Epithelial cell of prostate (primary cell): ENCODE results near the gene PDK4.
"Not testable (repeated sequence)": the region's sequence is repeated elsewhere in the genome, so short reads cannot be mapped to it uniquely, and the experiment has no call there.

Source experiments
- DNase-seq: peaks from one replicate; pipeline ENCODE4 v3.0.0-alpha.2; 2011; ENCODE audit warnings: low read depth, low spot score
- H3K27ac ChIP-seq: fragments of 450-650 bp; 2 replicates; pipeline ENCODE4 v1.5.1; 2017; ENCODE audit warnings: mild to moderate bottlenecking

The PDK4 gene

DNA sequence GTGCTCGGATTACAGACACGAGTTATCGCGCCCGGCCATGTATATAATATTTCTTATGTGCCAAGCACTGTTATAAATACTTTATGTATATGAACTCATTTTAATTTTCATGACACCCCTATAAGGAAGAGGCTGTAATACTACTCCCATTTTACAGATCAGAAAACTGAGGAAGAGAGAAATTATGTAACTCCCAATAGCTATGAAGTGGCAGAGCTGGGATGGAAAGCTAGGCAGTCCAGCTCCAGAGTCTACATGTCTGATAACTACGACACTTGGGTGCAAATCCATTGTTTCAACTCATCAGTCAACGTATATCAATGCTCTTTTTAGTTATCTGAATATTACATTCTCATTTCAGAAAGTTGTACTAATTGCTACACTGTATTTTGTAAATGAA lies 17.0 kb downstream of the PDK4 start:
- no peak overlapping the region for H3K27ac ChIP-seq
- no peak for DNase-seq

DNA sequence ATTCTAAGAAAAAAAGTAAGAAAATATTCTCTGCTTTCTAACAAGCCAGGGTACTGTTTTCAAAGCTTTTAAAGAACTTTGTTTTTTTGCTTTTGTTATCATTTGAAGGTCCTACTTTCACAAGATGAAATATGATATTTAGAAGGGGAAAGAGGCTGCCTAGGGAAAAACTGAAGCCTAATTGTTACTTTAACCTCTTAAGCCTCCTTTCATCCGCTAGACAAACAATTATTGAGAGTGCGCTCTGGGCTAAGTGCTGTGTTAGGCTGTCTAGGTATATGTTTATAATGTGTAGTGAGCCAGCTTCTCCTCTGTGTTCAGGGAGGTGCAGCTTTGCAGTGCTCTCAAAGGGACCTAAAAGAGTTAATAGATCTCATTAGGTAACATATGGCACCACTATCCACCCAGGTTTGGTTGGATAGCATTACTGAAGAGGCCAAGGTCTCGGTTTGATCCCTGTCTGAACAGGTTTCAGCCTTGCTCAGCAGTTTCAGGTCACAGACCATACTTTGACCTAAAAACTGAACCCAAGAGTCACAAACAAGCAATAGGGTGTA lies 17.9 kb downstream of the PDK4 start:
- no peak for DNase-seq

DNA sequence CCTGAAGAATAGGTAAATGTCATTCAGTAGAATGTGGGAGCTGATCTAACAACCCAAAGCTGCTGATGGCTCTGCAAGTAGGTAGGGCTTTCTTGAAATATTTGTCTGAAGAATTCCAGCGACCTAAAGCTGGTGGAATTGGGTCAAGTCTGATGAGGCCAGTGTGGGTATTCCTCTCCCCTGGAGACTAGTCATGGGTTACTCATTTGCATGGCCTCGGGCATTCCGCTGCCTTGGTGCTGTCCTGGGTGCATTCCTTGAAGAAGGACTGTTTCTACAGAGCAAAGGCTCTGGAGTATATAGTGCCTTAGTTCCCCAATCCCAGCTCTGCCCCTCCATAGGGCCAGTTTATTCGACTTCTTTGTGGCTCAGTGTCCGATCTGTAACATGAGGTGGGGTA lies 19.2 kb downstream of the PDK4 start:
- DNase-seq = no peak
- no peak overlapping the region for H3K27ac ChIP-seq

More for the DNA sequence above, 17.9 kb downstream of the PDK4 start:
- H3K27ac ChIP-seq = no peak overlapping the region

DNA sequence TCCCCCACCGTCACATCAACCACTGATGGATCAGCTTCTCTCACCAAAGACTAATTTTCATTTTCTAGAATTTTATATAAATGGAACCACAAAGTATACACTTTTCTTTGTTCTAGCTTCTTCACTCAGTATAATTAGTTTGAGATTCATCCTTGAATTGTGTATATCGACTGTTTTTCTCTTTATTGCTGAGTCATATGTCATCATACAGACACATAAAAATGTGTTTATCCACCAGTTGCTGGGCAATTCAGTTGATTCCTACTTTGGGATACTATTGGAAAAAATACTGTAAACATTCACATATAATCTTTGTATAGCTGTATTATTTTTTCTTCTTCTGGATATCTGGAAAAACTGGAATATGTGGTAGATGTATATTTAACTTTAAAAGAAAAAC lies 26.6 kb downstream of the PDK4 start:
- no peak for DNase-seq

DNA sequence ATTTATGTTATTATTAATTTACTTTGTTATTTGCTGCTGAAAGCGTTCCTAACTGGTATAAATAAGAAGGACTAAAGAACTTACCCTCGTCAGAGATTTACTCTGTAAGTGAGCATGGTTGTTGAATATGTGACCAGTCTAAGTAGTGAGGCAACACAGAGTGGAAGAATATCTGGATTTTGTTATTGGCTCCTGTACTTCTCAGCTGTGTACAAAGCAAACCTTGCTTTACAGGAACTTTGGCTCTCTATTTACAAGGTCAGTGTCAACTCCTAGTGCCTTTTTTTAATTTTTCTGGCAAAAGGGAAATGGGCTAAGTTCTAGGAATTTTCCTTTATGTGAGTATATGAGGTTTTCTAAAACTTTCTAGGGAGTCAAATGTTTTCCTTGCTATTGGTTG lies 35.6 kb downstream of the PDK4 start:
- no peak for DNase-seq
- no peak overlapping the region for H3K27ac ChIP-seq

More for the DNA sequence above, 26.6 kb downstream of the PDK4 start:
- H3K27ac ChIP-seq = no peak overlapping the region

DNA sequence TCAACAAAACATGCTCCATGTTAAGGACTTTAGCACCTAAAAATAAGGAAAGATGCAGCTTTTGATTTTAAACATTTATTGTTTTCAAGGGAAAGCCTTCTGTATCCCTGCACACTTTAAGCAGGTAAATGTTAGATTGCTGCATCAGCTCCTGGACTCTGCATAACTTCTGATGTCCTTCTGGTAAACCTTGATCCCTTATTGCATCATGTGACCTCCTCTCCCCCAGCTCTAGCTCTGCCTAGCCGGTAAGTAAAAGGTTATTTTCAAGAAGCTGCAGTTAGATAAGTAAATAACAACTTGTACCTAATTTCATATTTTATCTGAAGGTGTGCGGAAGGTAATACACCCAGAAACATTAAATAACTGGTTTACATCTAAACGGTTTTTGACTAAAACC lies 37.5 kb downstream of the PDK4 start:
- H3K27ac ChIP-seq = no peak overlapping the region
- no peak for DNase-seq

DNA sequence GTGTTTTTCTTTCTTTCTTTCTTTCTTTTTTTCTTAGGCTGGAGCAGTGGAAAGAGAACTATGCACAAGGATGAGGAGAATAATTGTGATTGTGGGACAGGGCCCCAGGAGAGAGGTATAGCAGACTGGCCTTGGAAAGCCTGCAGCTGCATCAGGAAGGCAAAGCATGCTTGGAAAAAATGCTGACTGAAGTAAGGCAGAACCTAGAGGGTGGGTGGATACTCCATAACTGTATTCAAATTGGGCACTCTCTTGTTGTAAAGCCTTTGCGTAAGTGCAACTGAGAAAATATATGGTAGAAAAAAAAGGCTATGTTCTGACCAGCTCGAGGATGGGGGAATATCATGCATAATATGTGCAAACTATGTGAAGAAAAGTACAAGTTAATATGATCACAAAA lies 39.5 kb downstream of the PDK4 start:
- DNase-seq = no peak
- H3K27ac ChIP-seq = no peak overlapping the region

DNA sequence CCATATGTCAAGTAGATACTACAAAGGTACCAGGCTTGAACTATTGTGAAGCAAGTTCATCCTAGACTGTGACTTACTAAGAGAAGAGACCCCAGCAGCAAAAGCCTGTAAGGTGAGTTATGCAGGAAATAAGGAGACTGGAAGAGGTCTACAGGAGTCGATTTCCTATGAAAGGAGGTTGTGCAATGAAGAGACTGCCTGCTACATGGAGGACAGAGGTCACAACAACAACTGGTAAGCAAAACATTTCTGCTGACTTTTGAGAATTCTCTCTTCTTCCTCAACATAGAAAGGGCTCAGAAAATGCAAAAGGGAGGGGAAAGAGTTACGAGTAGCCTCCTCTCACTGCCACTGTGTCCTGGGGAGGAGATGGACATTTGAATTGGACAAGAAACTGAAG lies 42.4 kb downstream of the PDK4 start:
- no peak for DNase-seq
- H3K27ac ChIP-seq = no peak overlapping the region

DNA sequence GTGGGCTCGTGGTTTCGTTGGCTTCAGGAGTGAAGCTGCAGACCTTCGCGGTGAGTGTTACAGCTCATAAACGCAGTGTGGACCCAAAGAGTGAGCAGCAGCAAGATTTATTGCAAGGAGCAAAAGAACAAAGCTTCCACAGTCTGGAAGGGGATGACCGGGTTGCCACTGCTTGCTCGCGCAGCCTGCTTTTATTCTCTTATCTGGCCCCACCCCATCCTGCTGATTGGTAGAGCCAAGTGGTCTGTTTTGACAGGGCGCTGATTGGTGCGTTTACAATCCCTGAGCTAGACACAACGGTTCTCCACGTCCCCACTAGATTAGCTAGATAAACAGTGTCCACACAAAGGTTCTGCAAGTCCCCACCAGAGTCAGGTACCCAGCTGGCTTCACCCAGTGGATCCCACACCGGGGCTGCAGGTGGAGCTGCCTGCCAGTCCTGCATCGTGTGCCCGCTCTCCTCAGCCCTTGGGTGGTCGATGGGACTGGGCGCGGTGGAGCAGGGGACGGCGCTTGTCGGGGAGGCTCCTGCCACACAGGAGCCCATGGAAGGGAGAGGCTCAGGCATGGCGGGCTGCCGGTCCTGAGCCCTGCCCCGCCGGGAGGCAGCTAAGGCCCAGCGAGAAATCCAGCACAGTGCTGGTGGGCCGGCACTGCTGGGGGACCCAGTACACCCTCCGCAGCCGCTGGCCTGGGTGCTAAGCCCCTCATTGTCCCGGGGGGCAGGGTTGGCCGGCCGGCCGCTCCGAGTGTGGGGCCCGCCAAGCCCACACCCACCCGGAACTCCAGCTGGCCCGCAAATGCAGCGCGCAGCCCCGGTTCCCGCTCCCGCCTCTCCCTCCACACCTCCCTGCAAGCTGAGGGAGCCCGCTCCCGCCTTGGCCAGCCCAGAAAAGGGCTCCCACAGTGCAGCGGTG lies 44.0 kb downstream of the PDK4 start:
- not testable (repeated sequence) for H3K27ac ChIP-seq, DNase-seq

DNA sequence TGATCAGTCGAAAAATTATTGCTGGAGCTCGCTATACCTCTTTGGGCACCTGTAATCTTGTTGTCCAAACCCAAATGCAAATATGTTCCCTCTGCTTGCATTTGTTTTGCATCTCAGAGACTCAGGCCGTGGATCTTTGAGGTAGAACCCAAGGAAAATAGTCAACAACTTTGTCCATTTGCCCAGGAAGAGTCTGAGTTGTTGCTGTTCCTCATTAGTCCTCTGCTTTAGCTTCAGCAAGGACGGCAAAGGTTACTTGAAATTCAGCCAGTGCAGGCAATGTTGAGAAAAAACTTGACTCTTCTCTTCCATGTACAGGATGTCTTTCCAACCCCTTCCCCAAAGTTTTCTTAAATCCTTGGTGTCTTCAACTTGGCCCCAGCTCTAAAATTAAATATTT lies 45.8 kb downstream of the PDK4 start:
- H3K27ac ChIP-seq = peak overlapping the region; percentile 71
- no peak for DNase-seq

DNA sequence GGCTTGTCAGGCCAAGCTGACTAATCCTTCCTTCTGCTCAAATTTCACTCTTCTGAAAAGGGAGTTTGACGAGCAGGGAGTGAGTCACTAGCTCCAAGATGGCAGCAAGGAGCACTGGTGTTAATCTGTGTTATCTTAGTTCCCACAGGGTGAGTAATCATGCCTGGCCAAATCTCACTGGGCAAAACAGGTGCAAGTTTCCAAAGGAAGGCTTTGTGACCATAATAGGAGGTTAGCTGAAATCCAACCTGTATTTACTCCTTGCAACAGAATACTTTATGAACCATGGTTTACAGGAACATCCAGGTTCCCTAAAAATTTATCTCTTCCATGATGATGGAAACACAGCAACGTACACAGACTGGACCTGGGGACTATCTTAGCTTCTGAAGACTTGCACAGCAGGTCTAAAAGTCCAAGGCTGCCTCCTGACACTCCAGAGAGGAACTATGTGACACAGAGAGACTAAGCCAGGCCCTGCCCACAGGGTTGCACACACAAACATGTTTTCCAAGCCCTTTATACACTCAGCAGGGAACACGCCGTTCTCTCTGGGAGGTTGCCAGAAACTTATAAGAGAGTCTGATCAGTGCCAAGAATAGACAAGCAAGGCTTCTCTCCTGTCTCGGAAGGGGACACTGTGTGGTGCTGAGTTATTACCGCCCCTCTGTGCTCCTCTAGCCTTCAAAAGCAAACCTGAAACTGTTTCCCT lies 46.3 kb downstream of the PDK4 start:
- DNase-seq = peak; percentile 77
- peak overlapping the region; percentile 71 for H3K27ac ChIP-seq

DNA sequence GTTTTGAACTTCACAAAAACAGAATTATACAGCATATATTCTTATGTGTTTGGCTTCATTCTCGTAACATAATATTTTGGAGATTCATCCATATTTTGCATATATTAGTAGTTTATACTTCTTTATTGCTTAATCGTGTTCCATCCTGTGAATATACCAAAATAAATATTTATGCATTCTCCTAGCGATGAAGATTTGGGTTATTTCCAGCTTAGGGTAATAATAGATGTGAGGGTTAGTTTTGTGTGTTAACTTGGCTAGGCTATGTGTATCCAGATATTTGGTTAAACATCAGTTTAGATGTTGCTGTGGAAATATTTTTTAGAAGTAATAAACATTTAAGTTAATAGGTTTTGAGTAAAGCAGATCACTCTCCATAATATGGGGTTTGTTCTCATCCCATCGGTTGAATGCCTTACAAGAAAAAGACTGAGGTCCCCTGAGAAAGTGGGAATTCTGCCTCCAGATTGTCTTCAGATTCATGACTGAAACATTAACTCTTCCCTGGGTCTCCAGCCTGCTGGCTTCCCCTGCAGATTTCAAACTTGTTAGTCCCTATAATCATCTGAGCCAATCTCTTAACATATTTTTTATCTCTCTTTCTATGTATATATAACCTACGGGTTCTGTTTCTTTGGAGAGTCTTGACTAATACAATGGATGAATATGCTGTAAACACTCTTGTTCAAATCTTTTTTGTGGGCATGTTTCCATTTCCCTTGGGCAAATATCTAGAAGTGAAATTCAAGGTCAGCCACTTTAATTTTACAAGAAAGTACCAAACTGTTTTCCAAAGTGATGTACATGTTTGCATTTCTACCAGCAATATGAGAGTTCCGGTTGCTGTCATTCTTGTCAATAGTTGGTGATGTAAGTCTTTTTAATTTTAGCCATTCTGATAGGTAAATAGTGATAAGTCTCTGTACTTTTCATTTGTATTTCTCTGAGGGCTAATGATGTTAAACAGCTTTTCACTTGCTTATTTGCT lies 48.7 kb downstream of the PDK4 start:
- H3K27ac ChIP-seq = no peak overlapping the region
- DNase-seq = no peak

DNA sequence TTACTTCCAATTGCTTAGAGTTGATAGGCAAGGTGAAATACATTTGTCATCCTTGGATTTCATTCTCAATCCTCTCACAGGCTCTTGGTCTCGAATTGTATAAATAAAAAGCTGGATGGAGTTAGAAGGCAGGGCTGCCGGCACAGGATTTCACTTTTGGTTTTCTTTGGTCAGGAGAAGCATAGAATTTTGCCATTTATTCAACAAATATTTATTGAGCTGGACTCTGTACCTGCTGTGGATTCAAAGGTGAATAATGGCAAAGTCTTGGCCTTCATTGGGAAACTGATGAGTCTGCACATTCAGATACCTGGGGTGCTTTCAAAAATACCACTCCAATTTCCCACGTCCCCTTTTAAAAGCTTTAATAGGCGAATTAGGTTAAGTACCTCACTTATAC lies 49.7 kb downstream of the PDK4 start:
- H3K27ac ChIP-seq = no peak overlapping the region
- DNase-seq = no peak

DNA sequence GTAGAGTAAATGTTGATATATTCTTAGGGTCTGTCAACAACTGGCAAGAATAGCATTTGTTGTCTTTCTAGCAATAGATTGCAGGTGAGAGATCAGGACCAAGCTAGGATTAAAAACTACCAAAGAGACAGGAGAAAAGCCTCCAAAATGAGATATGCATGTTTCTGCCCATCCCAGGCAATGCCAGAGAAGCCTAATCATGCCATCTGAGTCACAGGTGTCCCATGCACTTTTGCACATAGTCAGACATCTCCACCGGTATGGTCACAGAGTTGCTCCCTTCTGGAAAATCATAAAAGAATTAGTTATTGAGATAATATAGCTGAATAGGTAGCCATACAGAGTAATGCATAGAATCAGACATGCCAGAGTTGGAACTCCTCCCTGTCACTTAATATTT lies 50.6 kb downstream of the PDK4 start:
- DNase-seq = no peak

DNA sequence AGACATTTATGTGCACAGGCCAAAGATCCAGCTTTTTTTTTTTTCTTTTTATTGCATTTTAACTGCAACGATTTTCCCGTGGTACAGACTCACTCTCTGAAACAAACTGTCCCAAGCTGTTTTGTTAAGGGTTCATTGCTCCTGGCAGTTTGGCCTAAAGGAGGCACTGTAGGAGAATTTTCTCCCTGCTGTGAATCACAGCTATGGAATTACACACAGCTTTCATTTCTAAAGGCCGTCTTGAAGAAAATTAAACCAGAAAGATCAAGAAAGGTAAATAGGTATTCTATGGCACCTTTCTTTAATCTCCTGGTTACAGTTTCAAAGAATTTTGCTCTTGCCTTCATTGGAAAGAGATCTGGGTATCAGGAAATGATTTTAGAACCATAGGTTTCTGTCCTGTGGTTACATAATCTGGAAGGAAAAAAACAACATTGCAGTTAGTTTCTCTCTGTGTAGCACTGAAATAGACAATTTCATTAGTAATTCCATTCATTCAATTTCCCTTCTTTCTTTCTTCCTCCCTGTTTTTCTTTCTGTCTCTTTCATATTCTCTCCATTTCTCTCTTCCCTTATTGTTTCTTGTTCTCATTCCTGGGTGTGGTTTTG lies 51.2 kb downstream of the PDK4 start:
- peak; percentile 8 for DNase-seq
- H3K27ac ChIP-seq = peak overlapping the region; percentile 32

More for the DNA sequence above, 50.6 kb downstream of the PDK4 start:
- H3K27ac ChIP-seq = peak overlapping the region; percentile 32

DNA sequence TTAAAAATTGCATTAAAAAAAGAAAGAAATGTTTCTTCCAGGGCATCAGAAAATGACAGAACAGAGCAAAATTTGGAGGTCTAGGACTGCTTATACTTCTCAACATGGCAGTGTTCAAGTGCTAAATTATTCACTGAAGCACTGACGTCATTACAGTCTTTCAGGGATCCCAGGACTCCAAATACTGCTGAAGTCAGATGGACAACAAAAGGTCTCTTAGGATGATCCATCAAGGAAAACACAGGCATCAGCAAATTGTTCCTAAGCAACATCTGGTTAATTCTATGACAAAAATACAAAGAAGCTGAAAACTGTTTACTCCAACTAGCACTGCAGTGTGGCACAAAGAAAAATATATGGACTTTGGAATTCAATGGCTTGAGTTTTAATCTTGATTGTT lies 52.1 kb downstream of the PDK4 start:
- H3K27ac ChIP-seq = no peak overlapping the region
- no peak for DNase-seq

DNA sequence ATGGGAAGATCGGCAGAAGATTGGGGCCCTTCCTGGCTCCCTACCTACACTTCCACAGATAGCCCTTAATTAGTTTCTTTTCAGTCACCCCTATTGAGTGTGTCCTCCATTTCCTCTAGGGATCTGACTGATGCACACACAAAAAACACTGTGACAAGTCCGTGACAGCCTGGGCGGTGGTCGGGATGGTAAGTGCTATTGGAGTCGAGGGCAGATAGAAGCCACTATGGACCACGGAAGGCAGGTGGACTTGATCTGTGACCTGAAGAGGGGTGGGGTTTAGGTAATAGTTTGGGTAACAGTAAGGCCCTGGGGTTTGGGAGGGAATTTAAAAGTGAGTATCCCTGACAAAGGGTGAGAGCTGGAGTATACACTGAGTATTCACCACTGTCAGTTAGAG lies 53.0 kb downstream of the PDK4 start:
- H3K27ac ChIP-seq = no peak overlapping the region
- no peak for DNase-seq

DNA sequence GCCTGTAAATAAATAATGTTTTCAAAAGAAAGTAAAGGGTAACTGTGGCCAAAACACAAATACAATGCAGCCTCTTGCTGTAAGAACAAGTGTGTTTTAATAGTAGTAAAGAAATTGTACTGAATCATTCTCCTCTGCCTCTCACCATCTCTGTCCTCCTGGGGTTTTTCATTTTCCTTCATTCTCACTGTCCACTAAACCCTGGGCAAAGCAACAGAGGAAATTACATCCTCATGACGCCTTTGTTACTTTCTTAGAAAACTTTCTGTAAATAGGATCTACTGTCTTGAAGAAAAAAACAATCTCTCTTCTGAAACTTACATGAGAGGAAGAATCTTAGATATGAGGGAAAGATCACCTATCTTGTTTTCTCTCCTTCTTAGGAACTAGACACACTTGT lies 56.0 kb downstream of the PDK4 start:
- H3K27ac ChIP-seq = no peak overlapping the region

DNA sequence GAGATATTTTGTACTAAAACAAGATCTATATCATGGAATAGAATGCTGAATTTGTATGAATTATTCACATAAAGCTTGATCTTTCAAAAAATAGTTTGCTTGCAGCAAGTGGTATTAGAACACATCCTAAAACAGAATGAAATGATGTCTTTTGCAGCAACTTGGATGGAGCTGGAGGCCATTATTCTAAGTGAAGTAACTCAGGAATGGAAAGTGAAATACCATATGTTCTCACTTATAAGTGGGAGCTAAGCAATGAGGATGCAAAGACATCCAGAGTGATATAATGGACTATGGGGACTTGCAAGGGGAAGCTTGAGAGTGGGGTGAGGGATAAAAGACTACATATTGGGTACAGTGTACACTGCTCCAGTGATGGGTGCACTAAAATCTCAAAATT lies 56.9 kb downstream of the PDK4 start:
- no peak overlapping the region for H3K27ac ChIP-seq
- DNase-seq = no peak

More for the DNA sequence above, 56.0 kb downstream of the PDK4 start:
- DNase-seq = no peak

DNA sequence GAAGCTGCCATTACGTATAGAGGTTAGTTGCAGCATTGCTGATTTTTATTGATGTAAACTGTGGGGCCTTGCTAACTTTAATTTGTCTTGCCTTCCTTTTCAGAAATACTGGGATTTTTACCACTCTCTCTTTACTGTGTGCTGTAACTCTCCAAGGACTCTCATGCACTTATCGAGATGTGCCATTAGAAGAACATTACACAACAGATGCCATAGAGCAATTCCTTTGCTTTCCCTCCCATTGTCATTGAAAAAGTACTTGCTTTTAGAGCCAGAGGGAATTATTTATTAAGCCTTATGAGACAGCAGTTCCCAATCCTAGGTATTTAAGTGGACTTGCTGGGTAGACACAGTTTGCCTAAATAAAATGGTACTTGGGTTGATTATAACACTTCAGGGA lies 58.8 kb downstream of the PDK4 start:
- no peak for DNase-seq
- H3K27ac ChIP-seq = no peak overlapping the region
